Middle frontal gyrus (tissue), 1 donor: ENCODE results near the gene AHRR.

Experiments used
- DNase-seq: peaks from one replicate; pipeline ENCODE4 v3.0.0-alpha.2; 2015; ENCODE audit warnings: low spot score; ENCODE audit errors: extremely low spot score

AHRR gene

GRCh38 chr5:440401-441201 is 119.1 kb downstream of the AHRR start:
- DNase-seq = no peak

GRCh38 chr5:441996-442334 is 120.5 kb downstream of the AHRR start:
- no peak for DNase-seq

GRCh38 chr5:442335-443238 is 121.1 kb downstream of the AHRR start, which contains the start of gene EXOC3:
Gene EXOC3 (plus strand): TSS chr5:443176. CDS start chr5:446206, 3,030 bp downstream.
- DNase-seq = no peak

- DNase-seq = no peak
Observed at GRCh38 chr5:443239-444151, 122.0 kb downstream of the AHRR start.

- DNase-seq = no peak
Observed at GRCh38 chr5:444226-444625, 122.7 kb downstream of the AHRR start.

- DNase-seq = no peak
Observed at GRCh38 chr5:445591-445990, 124.1 kb downstream of the AHRR start.

- DNase-seq = no peak
Observed at GRCh38 chr5:446066-446882, 124.8 kb downstream of the AHRR start.

- DNase-seq = no peak
Observed at GRCh38 chr5:446883-447263, 125.4 kb downstream of the AHRR start.

- DNase-seq = no peak
Observed at GRCh38 chr5:447501-447900, 126.0 kb downstream of the AHRR start.

- DNase-seq = no peak
Observed at GRCh38 chr5:448061-448765, 126.7 kb downstream of the AHRR start.

- DNase-seq = no peak
Observed at GRCh38 chr5:448766-449090, 127.2 kb downstream of the AHRR start.

- no peak for DNase-seq
Observed at GRCh38 chr5:449151-449550, 127.6 kb downstream of the AHRR start.

GRCh38 chr5:451587-452458 is 130.3 kb downstream of the AHRR start:
- DNase-seq = no peak

- DNase-seq = no peak
Observed at GRCh38 chr5:452978-453710, 131.6 kb downstream of the AHRR start.

- DNase-seq = no peak
Observed at GRCh38 chr5:453725-454481, 132.4 kb downstream of the AHRR start.

GRCh38 chr5:454936-455335 is 133.4 kb downstream of the AHRR start:
- no peak for DNase-seq

- no peak for DNase-seq
Observed at GRCh38 chr5:455806-456205, 134.3 kb downstream of the AHRR start.
